Right cardiac atrium (tissue), 5 donors: ENCODE data around the gene KIZ. TPM values are rescaled to one million over a fixed set of nuclear protein-coding genes. Genes with fewer than 3 reads are reported as not detected.
A peak's percentile ranks its signal among the peaks of the same experiment; 100 is the strongest.

Experiments
- ATAC-seq, 2 donors: fragments of 200-7000 bp; cut with Tn5 transposase; one replicate each; pipeline versions ENCODE4 v1.8.0 to v1.9.1; 2020; ENCODE audit warnings: moderate library complexity in 2 of 2, mild to moderate bottlenecking in 1 of 2
- DNase-seq, 3 donors: peaks; one replicate each; pipeline ENCODE4 v3.0.0-alpha.2; 2020
- H3K27ac ChIP-seq: one replicate; pipeline ENCODE4 v1.5.1; 2013; ENCODE audit warnings: mild to moderate bottlenecking, low read length, control low read depth, moderate library complexity
- H3K27me3 ChIP-seq: one replicate; pipeline ENCODE4 v1.6.1; 2013; ENCODE audit not compliant: control insufficient read depth, insufficient read depth
- H3K4me1 ChIP-seq: one replicate; pipeline ENCODE4 v1.6.1; 2013; ENCODE audit warnings: low read length; ENCODE audit not compliant: control insufficient read depth, insufficient read depth
- H3K4me3 ChIP-seq: one replicate; pipeline ENCODE4 v1.5.1; 2013; ENCODE audit warnings: low read length, control low read depth
- H3K9me3 ChIP-seq: one replicate; pipeline ENCODE4 v1.6.1; 2013; ENCODE audit warnings: low read length; ENCODE audit not compliant: control insufficient read depth
- WGBS: extraction: QIAGEN DNeasy Blood & Tissue Kit; methylation state at CpG from one replicate; pipeline ENCODE4 v1.1.7; 2013; 5-methylcytosine and 5-hydroxymethylcytosine counted together
- intact Hi-C, 4 donors: fragments of 100-400 bp; cut with DNase I; formaldehyde crosslinking; loops; one replicate each; pipeline versions ENCODE4 v1.11.0 to v1.14.0; 2022 to 2023
- polyA plus RNA-seq: library from polyadenylated mRNA; stranded (reverse); fragments of 200-250 nt; gene quantifications from one replicate; pipeline ENCODE4 v1.2.3, GENCODE V29; 2013
- total RNA-seq, 4 donors: library from RNA; stranded (reverse); fragmentation: NEBNext Ultra II Directional; extraction: Animal tissue kit (Norgen Biotek cat#: 25700); gene quantifications; one replicate each; pipeline ENCODE4 v1.2.1, GENCODE V29; 2021
- donor health status: healthy with polysubstance abuse.
- donor health status: DM: no; HTN: yes; CAD: no.
- donor health status: DM: no; HTN: no; CAD: no.
- donor health status: DM: no; HTN: yes; CAD: no; lungs with severe emphysema.
- donor health status: DM: yes; HTN: yes; CAD: no.

The KIZ gene
- total and polyA plus RNA-seq, 5 donors = 16.1 to 37.7 (median 18.3) TPM

DNA sequence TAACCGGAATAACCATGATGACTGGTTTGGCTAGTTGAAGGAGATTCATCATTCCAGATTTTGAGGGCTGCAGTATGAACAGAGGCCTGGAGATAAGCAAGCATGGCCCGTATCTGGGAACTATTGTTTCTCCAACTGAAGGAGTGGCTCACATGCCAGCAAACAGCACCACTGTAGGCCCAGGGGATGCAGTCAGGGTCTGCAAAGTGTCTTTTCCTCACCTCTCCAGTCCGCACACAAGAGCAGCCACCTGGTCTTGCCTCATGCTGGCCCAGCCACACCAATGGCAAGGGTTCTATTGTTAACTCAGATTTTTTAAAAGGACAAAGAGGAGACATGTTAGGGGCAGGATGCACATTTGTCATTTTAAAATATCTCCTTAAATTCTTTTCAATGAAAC is 55.1 kb downstream of the KIZ start:
- intact Hi-C loops = no loop called here
- 95% methylated on average over 3 of the region's 3 CpGs for WGBS

DNA sequence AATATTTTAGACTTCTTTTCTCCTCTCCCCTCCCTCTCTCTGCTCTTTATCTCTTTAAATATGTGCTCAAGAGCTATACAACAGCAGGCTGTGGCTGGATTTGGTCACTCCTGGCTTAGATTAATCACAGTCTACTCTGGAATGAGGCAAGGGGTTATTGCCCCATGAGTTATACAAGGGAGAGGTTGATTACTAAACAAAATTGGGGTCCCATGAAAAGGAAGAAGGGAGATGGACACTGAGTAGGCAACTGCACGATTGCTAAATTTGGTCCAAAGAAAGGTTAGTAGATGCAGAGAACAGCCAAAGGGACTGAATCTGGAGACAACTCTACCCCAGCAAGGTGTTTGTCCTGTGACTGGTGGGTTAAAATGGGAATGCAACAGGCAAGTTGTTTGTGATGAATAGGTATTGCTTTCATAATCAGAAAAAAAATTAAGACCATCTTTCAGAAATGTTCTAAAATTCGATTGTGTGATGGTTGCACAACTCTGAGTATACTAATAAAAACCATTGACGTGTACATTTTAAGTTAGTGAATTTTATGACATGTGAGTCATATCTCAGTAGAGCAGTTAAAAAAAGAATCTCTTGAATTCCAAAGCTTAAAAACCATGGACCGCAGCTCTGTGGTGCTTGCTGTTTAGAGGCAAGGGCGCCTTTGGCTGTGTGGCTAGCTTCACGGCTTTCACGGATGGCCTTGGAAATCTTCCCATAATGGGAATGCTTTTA is 57.1 kb downstream of the KIZ start:
- WGBS = 50% methylated on average over 7 of the region's 7 CpGs
- intact Hi-C loops = no loop called here
- Histone ChIP-seq H3K9me3 (no peaks in the 10 kb centered on the region), H3K27me3 (no peaks in the 10 kb centered on the region), H3K27ac (no peak overlapping the region), H3K4me3 (no peak overlapping the region), H3K4me1 (peaks cover 2% of the 10 kb centered on the region)
- peak in 1 of 3 donors; percentile 17 for DNase-seq
- ATAC-seq = peak; percentile 69 to 72

More for the DNA sequence above, 55.1 kb downstream of the KIZ start:
- ATAC-seq (no peak), DNase-seq (no peak)
- Histone ChIP-seq H3K27me3 (no peaks in the 10 kb centered on the region), H3K27ac (no peak overlapping the region), H3K9me3 (no peaks in the 10 kb centered on the region), H3K4me1 (peaks cover 2% of the 10 kb centered on the region), H3K4me3 (no peak overlapping the region)

DNA sequence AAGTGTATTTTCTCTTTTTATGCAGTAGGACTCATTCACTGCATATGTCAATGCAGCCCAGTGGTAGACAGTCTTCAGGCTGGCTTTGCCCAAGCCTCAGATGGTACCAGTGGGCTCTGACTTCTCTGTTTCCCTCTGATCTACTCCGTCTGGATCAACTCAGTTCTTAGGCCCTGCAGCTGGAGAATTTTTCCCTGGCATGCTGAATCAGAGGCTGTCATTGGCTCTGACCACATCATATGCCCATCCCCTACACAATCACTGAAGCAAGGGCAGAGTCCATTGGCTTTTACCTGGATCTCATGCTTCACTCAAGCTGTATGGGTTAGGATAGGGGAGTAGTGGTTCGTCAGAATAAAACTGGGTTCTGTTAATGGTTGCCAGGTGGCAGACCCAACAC is 57.8 kb downstream of the KIZ start:
- intact Hi-C loops = no loop called here
- H3K27ac ChIP-seq = no peak overlapping the region
- 84% methylated on average over 2 of the region's 2 CpGs for WGBS

DNA sequence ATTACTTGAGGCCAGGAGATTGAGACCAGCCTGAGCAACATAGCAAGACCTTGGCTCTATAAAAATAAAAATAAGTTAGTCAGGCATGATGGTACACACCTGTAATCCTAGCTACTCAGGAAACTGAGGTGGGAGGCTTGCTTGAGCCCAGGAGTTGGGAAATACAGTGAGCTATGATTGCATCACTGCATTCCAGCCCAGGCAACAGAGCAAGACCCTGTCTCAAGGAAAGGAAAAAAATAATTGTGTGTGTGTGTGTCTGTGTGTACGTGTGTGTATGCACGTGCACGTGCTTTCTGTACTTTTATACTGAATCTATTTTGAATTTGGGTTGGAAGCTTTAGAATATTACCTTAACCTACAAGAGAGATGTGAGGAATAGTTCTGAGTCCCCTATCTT is 58.9 kb downstream of the KIZ start:
- H3K27ac ChIP-seq = no peak overlapping the region
- H3K4me1 ChIP-seq = peaks cover 2% of the 10 kb centered on the region
- ATAC-seq (no peak), DNase-seq (no peak)
- no peaks in the 10 kb centered on the region for H3K27me3 ChIP-seq
- no peak overlapping the region for H3K4me3 ChIP-seq
- WGBS = 93% methylated on average over 3 of the region's 3 CpGs
- no peaks in the 10 kb centered on the region for H3K9me3 ChIP-seq
- intact Hi-C loops = no loop called here

More for the DNA sequence above, 57.8 kb downstream of the KIZ start:
- peak in 1 of 2 donors; percentile 20 for ATAC-seq
- peaks cover 2% of the 10 kb centered on the region for H3K4me1 ChIP-seq
- no peaks in the 10 kb centered on the region for H3K9me3 ChIP-seq
- no peak overlapping the region for H3K4me3 ChIP-seq
- no peak for DNase-seq
- H3K27me3 ChIP-seq = no peaks in the 10 kb centered on the region

DNA sequence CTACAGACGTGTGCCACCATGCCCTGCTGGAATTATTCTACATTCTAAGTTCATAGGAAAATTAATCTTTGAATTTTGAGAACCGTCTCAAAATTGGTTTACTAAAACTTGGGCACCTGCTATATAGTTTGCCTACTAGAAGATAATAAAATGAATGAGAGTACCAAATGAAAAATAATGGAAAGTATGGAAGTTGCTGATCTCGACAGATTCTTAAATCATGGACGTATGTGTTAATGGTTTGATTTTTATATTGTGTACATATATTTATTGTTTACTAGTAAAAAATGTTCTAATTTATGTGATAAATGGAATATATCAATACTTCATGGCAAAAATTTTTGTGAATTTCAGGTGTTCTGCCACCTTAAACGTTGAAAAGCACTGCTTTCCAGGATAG is 60.0 kb downstream of the KIZ start:
- H3K4me3 ChIP-seq = no peak overlapping the region
- no peak for DNase-seq
- H3K4me1 ChIP-seq = no peaks in the 10 kb centered on the region
- no peak overlapping the region for H3K27ac ChIP-seq
- ATAC-seq = no peak
- H3K27me3 ChIP-seq = no peaks in the 10 kb centered on the region
- H3K9me3 ChIP-seq = no peaks in the 10 kb centered on the region
- 97% methylated on average over 5 of the region's 5 CpGs for WGBS
- intact Hi-C loops = no loop called here

DNA sequence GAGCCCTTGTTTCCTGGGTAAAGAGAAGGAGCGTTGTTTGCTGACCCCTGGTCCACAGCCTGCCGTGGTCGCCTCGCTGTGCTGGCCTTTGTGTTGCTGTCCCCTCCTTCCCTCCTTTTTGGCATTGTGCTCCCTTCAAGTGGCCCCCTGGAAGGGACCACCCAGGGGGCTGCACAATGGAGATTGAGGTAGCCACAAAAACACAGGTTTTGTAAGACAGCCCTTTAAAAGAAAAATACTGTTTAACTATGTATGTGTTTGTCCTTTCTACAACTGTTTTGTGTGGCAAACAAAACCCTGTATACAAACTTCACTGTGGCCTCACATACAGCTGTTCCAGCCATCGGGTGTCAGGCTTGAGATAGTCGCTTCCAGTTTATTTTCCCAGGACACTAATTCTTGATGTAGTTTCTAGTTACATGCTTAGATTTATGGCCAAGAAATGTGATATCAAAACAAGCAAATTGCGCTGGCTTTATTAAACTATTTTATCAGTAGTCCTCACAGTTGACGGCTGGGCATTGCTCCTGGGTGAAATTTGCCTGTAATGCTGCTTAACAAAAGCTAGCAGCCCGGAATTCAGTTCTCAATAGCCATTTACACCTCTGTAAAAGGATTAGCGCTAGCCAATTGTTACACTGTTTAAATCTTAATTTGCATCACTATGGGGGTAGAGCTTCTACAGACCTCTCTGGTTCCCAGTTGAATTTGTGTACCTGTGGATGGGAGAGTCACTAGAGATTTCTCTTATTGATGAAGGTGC is 64.1 kb downstream of the KIZ start:
- DNase-seq = no peak
- Histone ChIP-seq H3K27ac (no peak overlapping the region), H3K9me3 (no peaks in the 10 kb centered on the region), H3K4me1 (no peaks in the 10 kb centered on the region), H3K4me3 (no peak overlapping the region), H3K27me3 (no peaks in the 10 kb centered on the region)
- ATAC-seq = no peak
- intact Hi-C loops = no loop called here
- WGBS = 76% methylated on average over 10 of the region's 10 CpGs

DNA sequence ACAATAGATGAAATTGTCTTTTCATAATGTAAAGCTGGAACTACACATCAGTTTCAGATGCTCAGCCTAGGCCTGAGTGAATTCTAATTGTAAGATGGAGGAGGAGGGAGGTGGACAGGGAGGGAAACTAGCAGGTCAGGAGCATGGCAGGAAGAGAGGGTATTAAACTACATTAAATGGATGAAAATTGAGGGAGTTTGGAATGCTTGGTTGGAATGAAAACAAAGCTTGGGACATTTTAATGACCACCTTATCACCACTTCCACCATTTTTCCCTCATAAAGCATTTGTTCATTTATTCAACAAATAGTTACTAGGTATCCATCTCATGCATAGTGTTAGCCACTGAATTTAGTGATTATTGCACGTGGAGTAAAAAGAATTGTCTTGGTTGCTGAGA is 65.0 kb downstream of the KIZ start:
- H3K4me1 ChIP-seq = no peaks in the 10 kb centered on the region
- DNase-seq (no peak), ATAC-seq (no peak)
- H3K9me3 ChIP-seq = no peaks in the 10 kb centered on the region
- WGBS = 80% methylated on average over 1 of the region's 1 CpG
- H3K27ac ChIP-seq = no peak overlapping the region
- no peak overlapping the region for H3K4me3 ChIP-seq
- intact Hi-C loops = no loop called here
- no peaks in the 10 kb centered on the region for H3K27me3 ChIP-seq

DNA sequence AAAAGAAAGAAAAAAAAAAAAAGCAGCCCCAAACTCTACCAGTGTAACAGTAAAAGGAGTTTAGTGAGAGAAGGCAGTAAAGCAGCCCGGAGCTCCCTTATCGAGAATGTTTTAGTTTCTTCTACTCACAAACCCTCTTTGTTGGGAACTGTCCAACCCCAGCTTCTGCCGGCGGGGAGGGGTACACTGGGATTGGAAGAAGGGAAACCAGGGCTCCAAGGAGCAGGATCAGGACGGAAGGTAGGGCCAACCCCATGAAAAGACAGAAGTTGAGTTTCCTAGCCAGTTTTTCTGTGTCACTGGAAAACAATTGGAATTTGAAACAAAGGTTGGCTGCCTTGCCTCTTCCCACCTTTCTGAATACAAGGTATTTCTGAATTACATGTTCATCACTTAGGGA is 66.0 kb downstream of the KIZ start:
- H3K27me3 ChIP-seq = no peaks in the 10 kb centered on the region
- H3K9me3 ChIP-seq = no peaks in the 10 kb centered on the region
- ATAC-seq (no peak), DNase-seq (no peak)
- 38% methylated on average over 5 of the region's 5 CpGs for WGBS
- no peak overlapping the region for H3K4me3 ChIP-seq
- H3K27ac ChIP-seq = no peak overlapping the region
- intact Hi-C loops = no loop called here
- H3K4me1 ChIP-seq = no peaks in the 10 kb centered on the region

DNA sequence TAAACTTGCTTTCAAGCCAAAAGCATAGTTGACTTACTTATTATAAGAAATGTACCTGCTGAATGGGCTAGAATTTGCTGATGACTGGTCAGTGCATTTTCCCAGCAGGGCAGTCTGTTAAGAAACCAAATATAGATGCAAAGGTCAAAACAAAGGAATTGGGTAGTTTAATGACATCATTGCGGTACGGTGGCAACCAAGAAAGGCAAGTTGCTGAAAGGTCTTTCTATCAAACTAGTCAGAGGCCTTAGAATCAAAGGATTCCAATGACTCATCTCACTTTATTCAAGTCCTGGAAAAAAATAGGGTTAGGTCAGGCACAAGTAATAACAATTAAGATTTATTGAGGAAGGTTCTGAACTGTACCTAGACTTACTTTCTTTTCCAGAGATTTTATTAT is 76.4 kb downstream of the KIZ start:
- no peak for DNase-seq
- no peaks in the 10 kb centered on the region for H3K27me3 ChIP-seq
- no peak for ATAC-seq
- WGBS = 80% methylated on average over 2 of the region's 2 CpGs
- no peaks in the 10 kb centered on the region for H3K9me3 ChIP-seq
- intact Hi-C loops = no loop called here
- H3K4me1 ChIP-seq = no peaks in the 10 kb centered on the region
- H3K27ac ChIP-seq = no peak overlapping the region
- no peak overlapping the region for H3K4me3 ChIP-seq

DNA sequence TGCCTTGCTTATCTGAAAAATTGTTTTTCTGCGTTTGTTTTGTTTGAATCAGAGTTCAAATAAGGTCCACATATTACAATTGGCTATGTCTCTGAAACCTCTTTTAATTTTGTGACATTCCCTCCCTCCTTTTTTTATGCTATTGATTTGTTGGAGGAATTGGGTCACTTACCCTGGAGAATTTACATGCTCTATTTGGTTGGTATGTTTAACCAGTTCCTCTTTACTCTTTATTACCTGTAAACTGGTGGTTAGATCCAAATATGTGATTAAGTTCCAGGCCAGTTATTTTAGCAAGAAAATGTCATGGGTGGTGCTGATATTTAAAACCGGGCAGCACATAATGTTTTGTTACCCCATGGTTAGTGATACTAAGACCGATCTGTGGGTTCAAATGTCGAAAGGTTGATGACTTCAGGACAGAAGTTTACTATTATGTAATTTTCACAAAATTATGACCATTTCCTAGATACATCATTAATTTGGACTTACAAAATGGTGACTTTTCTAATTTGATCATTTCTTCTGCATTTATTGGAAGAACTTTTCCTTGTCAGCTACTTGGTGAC is 77.3 kb downstream of the KIZ start:
- Histone ChIP-seq H3K9me3 (no peaks in the 10 kb centered on the region), H3K27ac (no peak overlapping the region), H3K4me3 (no peak overlapping the region), H3K27me3 (no peaks in the 10 kb centered on the region), H3K4me1 (no peaks in the 10 kb centered on the region)
- WGBS = 92% methylated on average over 4 of the region's 4 CpGs
- ATAC-seq (no peak), DNase-seq (no peak)
- intact Hi-C loops = no loop called here

DNA sequence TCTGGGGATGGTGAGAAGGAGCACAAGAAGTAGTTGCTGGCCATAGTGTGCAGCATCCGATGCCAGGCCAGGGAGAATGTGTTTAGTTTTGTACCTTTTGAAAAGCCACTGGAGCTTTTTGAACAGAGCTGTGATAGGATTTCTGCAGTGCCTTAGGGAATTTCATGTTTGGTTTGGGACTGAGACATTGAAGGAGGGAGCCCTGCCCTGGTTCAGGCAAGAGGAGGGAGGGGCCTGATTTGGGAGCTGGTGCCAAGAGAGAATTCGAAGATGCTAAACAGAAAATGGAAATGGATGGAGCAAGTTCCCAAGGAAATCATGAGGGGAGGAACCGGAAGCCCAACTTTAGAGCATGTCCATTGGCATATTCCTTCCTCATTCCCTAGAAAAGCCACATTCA is 80.7 kb downstream of the KIZ start:
- Histone ChIP-seq H3K27ac (no peak overlapping the region), H3K9me3 (no peaks in the 10 kb centered on the region), H3K4me3 (no peak overlapping the region), H3K27me3 (no peaks in the 10 kb centered on the region), H3K4me1 (no peaks in the 10 kb centered on the region)
- intact Hi-C loops = no loop called here
- ATAC-seq (no peak), DNase-seq (no peak)
- 74% methylated on average over 3 of the region's 3 CpGs for WGBS
